ENCODE results near the gene CLEC1B. TPM values are rescaled to one million over a fixed set of nuclear protein-coding genes. Genes with fewer than 3 reads are reported as not detected.
A peak's percentile ranks its signal among the peaks of the same experiment; 100 is the strongest.

Gene CLEC1B
- not detected for total RNA-seq

DNA sequence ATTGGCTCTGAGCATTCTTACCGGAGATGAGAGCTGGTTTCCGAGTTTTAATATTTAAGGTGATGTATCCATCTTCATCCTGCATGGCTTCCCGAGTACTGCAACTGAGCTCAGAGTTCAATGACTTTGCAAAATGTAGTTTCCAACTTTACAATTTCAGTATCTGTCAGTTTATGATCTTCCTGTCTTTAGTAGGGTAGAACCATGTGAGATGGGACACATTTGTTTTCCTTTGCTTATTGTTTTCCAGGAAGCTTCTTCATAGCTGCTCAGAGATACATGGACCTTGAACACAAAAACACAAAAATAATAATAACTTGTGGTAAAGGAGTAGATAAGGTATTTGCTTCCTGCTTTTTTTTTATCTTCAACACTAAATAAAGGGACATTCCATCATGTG lies at the start of gene CLEC1B:
Gene CLEC1B (minus strand): TSS at position 106 of the 400 bp plus-strand sequence. CDS start 21 bp downstream, at position 85.
- H3K4me1 ChIP-seq: no peaks in the 10 kb centered on the region
- no peaks in the 10 kb centered on the region for H3K27me3 ChIP-seq
- H3K9me3 ChIP-seq: no peaks in the 10 kb centered on the region
- H3K36me3 ChIP-seq: no peaks in the 10 kb centered on the region
- 92% methylated on average over 3 of the region's 3 CpGs for WGBS, 2 donors
- no peak within 1 kb of the TSS for H3K4me3 ChIP-seq
- H3K27ac ChIP-seq: no peak within 1 kb of the TSS
- DNase-seq (ENCODE audit: low spot score in 2 of 2): no peak
- TF ChIP-seq, protein P1, sequence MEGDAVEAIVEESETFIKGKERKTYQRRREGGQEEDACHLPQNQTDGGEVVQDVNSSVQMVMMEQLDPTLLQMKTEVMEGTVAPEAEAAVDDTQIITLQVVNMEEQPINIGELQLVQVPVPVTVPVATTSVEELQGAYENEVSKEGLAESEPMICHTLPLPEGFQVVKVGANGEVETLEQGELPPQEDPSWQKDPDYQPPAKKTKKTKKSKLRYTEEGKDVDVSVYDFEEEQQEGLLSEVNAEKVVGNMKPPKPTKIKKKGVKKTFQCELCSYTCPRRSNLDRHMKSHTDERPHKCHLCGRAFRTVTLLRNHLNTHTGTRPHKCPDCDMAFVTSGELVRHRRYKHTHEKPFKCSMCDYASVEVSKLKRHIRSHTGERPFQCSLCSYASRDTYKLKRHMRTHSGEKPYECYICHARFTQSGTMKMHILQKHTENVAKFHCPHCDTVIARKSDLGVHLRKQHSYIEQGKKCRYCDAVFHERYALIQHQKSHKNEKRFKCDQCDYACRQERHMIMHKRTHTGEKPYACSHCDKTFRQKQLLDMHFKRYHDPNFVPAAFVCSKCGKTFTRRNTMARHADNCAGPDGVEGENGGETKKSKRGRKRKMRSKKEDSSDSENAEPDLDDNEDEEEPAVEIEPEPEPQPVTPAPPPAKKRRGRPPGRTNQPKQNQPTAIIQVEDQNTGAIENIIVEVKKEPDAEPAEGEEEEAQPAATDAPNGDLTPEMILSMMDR (IDR thresholded peaks at IDR 0.05): no peak
- TF ChIP-seq POLR2A (IDR thresholded peaks at IDR 0.05): no peak
- TF ChIP-seq EP300 (IDR thresholded peaks at IDR 0.05): no peak

DNA sequence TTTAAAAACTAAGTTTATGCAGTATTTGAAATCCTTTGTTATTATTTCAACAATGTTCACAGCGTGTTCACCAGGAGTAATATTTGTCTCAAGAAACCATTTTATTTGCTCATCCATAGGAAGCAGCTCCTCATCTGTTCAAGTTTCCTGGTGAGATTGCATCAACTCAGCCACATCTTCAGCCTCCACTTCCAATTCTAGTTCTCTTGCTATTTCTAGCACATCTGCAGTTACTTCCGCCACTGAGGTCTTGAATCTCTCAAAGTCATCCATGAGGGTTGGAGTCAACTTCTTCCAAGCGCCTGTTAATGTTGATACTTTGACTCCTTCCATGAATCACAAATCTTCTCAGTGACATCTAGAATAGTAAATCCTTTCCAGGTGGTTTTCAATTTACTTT lies 49.6 kb upstream of the CLEC1B start:
- no peak overlapping the region for H3K27ac ChIP-seq
- no peaks in the 10 kb centered on the region for H3K36me3 ChIP-seq
- TF ChIP-seq, protein P1 (IDR thresholded peaks at IDR 0.05): no peak
- TF ChIP-seq POLR2A (IDR thresholded peaks at IDR 0.05): no peak
- peak in 1 of 2 donors; percentile 21 for TF ChIP-seq EP300 (IDR thresholded peaks at IDR 0.05)
- peaks cover 0 to 9% (median 0%) of the 10 kb centered on the region in 4 donors for H3K9me3 ChIP-seq
- H3K4me3 ChIP-seq: no peak overlapping the region
- H3K27me3 ChIP-seq: no peaks in the 10 kb centered on the region
- DNase-seq (ENCODE audit: low spot score in 2 of 2): no peak
- no peaks in the 10 kb centered on the region for H3K4me1 ChIP-seq
- 74 to 81% methylated on average over 3 of the region's 3 CpGs for WGBS, 2 donors

DNA sequence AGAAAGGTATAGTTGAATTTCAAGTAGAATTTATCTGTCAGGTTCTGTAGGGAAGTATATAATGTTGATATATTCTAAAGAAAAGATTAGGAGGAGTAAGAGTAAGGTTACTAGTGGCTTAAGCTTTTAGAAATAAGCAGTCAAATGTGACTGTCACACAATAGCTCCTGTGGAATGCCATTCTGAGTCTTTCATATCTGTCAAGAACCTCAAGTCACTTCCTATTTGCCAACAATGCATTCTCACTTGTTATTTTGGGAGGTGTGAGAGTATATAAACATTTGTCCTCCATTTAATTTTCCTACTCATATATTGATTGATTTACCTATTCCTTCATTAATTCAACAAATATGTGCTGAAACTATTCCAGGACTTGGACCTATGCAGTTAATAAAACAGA lies 43.2 kb upstream of the CLEC1B start:
- Histone ChIP-seq H3K27me3 (no peaks in the 10 kb centered on the region), H3K9me3 (no peaks in the 10 kb centered on the region), H3K4me3 (no peak overlapping the region), H3K36me3 (no peaks in the 10 kb centered on the region), H3K4me1 (no peaks in the 10 kb centered on the region), H3K27ac (no peak overlapping the region)
- DNase-seq (ENCODE audit: low spot score in 2 of 2): no peak
- TF ChIP-seq, protein P1 (IDR thresholded peaks at IDR 0.05): no peak
- TF ChIP-seq POLR2A (IDR thresholded peaks at IDR 0.05) (no peak), EP300 (IDR thresholded peaks at IDR 0.05) (no peak)

DNA sequence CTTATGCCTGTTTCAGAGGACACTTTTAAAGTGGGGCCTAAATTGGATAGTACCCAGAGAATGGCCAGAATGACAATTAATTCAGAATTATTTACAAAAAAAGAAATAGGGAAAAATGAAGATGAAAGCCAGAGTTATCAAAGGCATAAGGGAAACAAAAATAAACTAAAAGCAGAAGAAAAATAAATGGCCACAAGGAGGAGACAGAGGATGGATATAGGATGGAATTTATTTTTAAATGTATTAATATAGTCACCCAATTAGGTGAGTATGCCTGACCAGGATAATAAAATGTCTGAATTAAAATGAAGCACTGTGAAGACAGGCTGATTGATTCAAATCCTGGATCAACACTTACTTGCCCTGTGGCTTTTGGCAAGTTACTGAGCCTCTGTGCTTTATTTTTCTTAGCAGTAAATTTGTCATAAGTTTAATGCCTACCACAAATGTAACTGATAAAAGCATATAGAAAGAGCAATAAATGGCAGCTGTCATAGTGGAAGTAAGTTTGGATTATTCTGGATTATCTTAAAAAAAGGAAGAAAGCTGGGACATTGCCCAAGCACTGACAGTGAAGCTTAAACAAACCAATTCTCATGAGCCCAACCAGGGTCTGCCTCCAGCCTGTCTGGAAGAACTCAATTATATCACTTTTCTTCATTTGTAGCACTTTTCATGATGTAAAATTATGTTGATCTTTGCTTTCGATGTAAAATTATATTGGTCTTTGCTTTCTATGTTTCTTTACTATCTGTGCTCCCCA lies 35.0 kb upstream of the CLEC1B start:
- Histone ChIP-seq H3K36me3 (no peaks in the 10 kb centered on the region), H3K27ac (no peak overlapping the region), H3K9me3 (no peaks in the 10 kb centered on the region), H3K27me3 (no peaks in the 10 kb centered on the region), H3K4me3 (no peak overlapping the region), H3K4me1 (no peaks in the 10 kb centered on the region)
- 74 to 80% methylated on average over 1 of the region's 1 CpG for WGBS, 2 donors
- TF ChIP-seq, protein P1 (IDR thresholded peaks at IDR 0.05): peak in 4 of 5 experiments; percentile 20 to 59 (median 50)
- TF ChIP-seq EP300 (IDR thresholded peaks at IDR 0.05) (no peak), POLR2A (IDR thresholded peaks at IDR 0.05) (no peak)
- DNase-seq (ENCODE audit: low spot score in 2 of 2): no peak

DNA sequence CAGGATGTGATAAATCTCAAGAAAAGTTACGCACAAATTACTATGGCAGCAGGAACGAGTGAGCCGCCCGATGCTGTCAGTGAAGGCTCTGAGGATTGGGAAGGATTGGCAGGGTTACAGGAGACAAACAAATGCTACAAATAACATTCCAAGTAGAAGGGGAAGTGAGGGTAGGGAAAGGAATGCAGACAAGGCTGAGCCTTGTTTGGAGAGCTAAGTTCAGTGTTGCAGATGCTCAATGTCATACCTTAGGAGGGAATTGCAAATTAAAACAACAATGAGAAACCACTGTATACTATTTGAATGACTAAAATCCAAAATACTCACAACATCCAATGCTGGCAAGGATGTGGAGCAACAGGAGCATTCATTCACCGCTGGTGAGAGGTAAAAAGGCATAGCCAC lies 32.9 kb upstream of the CLEC1B start:
- Histone ChIP-seq H3K27me3 (no peaks in the 10 kb centered on the region), H3K4me3 (no peak overlapping the region), H3K9me3 (no peaks in the 10 kb centered on the region), H3K36me3 (no peaks in the 10 kb centered on the region), H3K27ac (no peak overlapping the region), H3K4me1 (no peaks in the 10 kb centered on the region)
- no peak for DNase-seq (ENCODE audit: low spot score in 2 of 2)
- TF ChIP-seq EP300 (IDR thresholded peaks at IDR 0.05): no peak
- TF ChIP-seq, protein P1 (IDR thresholded peaks at IDR 0.05): no peak
- TF ChIP-seq POLR2A (IDR thresholded peaks at IDR 0.05): no peak
- 59 to 70% methylated on average over 5 of the region's 5 CpGs for WGBS, 2 donors

All from tibial nerve (tissue), 4 donors.